Astrocyte of the cerebellum (primary cell): ENCODE measurements around the gene MEGF11.

ENCODE experiments used
- DNase-seq: peaks from one replicate; pipeline ENCODE4 v3.0.0-alpha.2; 2011; ENCODE audit warnings: low read depth
- H3K4me3 ChIP-seq: 2 replicates; pipeline ENCODE4 v1.5.1; 2011; ENCODE audit warnings: mild to moderate bottlenecking, low read depth, low read length, moderate library complexity
- CTCF ChIP-seq: IDR thresholded peaks from 2 replicates; pipeline ENCODE4 v1.5.1; 2012; ENCODE audit warnings: low read length, low read depth, moderate library complexity, mild to moderate bottlenecking; ENCODE audit errors: missing control alignments
- in situ Hi-C: cut with HindIII; loops from 2 replicates; pipeline ENCODE4 v1.10.0; 2017; ENCODE audit warnings: low sequenced_read_pairs

Gene MEGF11

GRCh38 chr15:66019368-66019767, 234.2 kb downstream of the MEGF11 start:
- DNase-seq: no peak
- in situ Hi-C loops: no loop called here
- H3K4me3 ChIP-seq: no peak overlapping the region
- no peak for TF ChIP-seq CTCF

- no peak for DNase-seq
- H3K4me3 ChIP-seq: no peak overlapping the region
- in situ Hi-C loops: no loop called here
- no peak for TF ChIP-seq CTCF
These were observed 235.1 kb downstream of the MEGF11 start for GRCh38 chr15:66018488-66018797.

- no peak for TF ChIP-seq CTCF
- DNase-seq: no peak
- in situ Hi-C loops: no loop called here
- H3K4me3 ChIP-seq: no peak overlapping the region
These were observed 235.6 kb downstream of the MEGF11 start for GRCh38 chr15:66017792-66018487.

GRCh38 chr15:66017000-66017399, 236.6 kb downstream of the MEGF11 start:
- H3K4me3 ChIP-seq: no peak overlapping the region
- no peak for TF ChIP-seq CTCF
- in situ Hi-C loops: no loop called here
- no peak for DNase-seq

- in situ Hi-C loops: no loop called here
- DNase-seq: no peak
- H3K4me3 ChIP-seq: no peak overlapping the region
- TF ChIP-seq CTCF: no peak
These were observed 237.4 kb downstream of the MEGF11 start for GRCh38 chr15:66016199-66016598.

- in situ Hi-C loops: no loop called here
- TF ChIP-seq CTCF: no peak
- H3K4me3 ChIP-seq: no peak overlapping the region
- no peak for DNase-seq
These were observed 238.8 kb downstream of the MEGF11 start for GRCh38 chr15:66014635-66015182.

GRCh38 chr15:66014022-66014421, 239.5 kb downstream of the MEGF11 start:
- no peak for DNase-seq
- no peak overlapping the region for H3K4me3 ChIP-seq
- no peak for TF ChIP-seq CTCF
- in situ Hi-C loops: no loop called here
